HG02884 (cell line): Measurements from ENCODE around the gene PITHD1.
"Not testable (repeated sequence)": the region's sequence is repeated elsewhere in the genome, so short reads cannot be mapped to it uniquely, and the experiment has no call there.

ENCODE experiments used
- ATAC-seq: cut with Tn5 transposase; IDR thresholded peaks from one replicate; pipeline ENCODE4 v1.9.1; 2021; ENCODE audit warnings: mild to moderate bottlenecking, moderate library complexity; ENCODE audit not compliant: unreplicated experiment

Gene PITHD1

GRCh38 chr1:23823767-23824166 is 45.5 kb downstream of the PITHD1 start:
- ATAC-seq = no peak

GRCh38 chr1:23824711-23825075 is 46.5 kb downstream of the PITHD1 start:
- ATAC-seq = no peak

DNA sequence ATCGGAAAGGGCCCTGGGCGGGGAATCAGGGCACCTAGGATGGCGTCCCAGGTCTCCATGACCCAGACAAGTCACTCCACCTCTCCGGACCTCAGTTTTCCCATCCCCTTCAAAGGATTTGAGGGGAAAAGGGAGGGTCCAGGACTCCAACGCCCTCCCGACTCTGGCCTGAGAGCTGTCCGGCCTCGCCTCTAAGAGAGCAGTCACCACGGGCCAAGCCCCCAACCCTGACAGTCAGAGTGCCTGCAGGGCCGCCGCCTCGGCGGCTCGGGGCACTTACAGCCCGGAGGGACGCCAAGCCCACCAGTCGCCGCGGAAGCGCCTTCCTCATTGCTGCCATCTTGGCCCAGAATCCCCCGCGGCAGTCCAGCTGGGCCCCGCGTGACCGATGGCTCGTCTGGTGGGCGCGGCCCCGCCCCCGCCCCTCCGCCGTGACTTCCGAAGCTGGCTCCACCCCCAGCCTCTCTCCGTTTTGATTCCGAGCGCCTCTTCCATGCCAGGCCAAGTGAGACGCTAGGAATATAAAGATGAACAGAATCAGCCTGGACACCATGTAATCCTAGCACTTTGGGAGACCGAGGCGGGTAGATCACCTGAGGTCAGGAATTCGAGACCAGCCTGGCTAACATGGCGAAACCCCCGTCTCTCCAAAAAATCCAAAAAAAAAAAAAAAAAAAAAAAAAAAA is 47.0 kb downstream of the PITHD1 start, which contains the start of gene HMGCL:
HMGCL (minus strand) TSS at position 354 of the 686 bp plus-strand sequence; CDS start at position 340, 14 bp downstream.
- ATAC-seq = no peak

DNA sequence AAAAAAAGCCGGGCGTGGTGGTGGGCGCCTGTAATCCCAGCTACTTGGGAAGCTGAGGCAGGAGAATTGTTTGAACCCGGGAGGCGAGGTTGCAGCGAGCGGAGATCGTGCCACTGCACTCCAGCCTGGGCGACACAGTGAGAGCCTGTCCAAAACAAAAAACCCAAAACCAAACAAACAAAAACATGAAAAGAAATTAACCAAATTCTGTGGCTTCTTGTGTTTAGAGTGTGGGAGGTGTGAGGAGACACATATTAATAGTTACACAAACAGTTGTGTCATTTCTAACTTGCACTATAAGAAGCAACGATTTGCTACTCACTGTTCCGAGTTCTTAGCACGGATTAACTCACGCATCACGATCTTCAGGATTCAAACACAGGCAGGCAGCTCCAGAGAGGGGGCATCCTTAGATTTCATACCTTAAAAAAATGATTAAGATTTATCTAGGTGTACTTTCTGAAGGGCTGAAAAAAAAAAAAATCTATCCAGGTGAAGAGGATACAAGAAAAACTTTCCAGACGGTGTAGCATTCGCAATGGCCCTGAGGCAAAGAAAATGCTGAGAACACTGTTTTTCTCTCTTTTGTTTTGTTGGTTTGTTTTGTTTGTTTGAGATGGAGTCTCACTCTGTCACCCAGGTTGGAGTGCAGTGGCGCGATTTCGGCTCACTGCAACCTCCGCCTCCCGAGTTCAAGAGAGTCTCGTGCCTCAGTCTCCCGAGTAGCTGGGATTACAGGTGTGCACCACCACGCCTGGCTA is 47.7 kb downstream of the PITHD1 start:
- ATAC-seq = no peak

DNA sequence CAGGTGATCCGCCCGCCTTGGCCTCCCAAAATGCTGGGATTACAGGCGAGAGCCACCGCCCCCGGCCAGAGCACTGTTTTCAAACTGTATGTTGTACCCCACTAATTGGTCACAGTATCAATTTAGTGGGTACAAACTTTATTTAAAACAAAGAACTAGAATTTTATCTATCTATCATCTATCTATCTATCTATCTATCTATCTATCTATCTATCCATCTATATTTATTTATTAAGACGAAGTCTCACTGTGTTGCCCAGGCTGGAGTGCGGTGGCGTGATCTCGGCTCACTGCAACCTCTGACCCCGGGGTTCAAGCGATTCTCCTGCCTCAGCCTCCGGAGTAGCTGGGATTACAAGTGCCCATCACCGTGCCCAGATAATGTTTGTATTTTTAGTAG is 48.4 kb downstream of the PITHD1 start:
- ATAC-seq = not testable (repeated sequence)

- ATAC-seq = no peak
These were observed 49.5 kb downstream of the PITHD1 start for GRCh38 chr1:23827717-23828116.

DNA sequence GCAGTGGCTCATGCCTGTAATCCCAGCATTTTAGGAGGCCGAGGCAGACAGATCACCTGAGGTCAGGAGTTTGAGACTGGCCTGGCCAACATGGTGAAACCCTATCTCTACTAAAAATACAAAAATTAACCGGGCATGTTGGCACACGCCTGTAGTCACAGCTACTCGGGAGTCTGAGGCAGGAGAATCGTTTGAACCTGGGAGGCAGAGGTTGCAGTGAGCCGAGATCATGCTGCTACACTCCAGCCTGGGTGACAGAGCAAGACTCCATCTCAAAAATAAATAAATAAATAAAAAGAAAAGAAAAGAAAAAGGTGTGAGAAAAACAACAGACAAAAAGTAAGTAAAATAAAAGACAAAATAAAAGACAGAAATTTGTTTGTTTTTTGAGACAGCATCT is 55.9 kb downstream of the PITHD1 start:
- not testable (repeated sequence) for ATAC-seq

DNA sequence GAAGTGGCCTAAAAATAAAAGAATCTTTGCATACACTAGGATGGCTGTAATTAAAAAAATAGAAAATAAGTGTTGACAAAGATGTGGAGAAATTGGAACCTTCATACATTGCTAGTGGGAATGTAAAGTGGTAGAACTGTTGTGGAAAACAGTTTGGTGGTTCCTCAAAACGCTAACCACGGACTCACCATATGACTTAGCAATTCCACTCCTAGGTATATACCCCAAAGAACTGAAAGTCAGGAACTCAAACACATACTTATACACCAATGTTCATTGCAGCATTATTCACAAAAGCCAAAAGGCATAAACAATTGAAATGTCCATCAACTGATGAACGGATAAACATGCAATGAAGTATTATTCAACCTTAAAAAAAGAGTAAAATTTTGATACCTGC is 57.8 kb downstream of the PITHD1 start:
- ATAC-seq = no peak
